HuH-7 (cell line): ENCODE results near the gene MRPS24.

ENCODE experiments used
- DNase-seq: peaks from one replicate; pipeline ENCODE4 v3.0.0; 2011; ENCODE audit warnings: low spot score

Gene MRPS24

DNA sequence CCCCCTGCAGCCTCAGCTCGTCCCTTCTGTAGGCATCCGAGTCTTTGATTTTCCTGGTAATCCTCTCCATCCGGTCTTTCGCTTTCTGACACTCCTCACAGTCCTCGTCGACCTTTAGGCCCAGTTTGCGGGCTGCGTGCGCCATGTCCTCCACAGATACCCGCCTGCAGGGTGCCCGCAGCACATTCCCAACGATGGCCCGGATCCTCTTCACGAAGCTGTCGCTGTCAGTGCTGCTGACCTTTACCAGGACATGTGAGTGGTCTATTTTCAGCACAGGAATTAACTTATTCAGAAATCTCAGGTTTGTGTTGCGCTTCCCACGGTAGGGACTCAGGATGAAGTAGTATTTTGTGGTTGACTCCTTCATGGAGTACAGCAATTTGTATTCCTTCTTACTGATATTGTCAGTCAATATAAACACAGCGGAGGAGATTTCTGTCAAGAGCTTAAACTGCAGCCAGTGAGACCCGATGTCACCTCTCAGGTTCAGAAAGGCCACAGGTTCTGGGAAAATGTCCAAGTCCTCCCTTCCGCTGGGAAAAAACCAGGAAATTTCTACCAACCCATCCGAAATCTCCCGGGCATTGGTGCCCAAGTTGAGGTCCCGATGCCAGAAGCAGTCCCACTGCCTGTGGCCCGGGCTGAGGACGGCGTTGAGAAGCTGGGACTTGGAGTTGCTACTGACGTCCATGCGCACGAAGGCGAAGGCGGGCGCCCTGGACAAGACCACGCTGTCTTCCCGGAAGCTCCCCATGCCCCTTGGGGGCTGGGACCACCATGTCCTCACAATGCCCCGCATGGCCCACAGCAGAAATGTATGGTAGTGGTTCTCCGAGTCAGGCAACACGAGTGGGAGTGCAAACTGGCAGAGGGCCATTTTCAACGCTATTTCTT lies 8.9 kb upstream of the MRPS24 start:
- no peak for DNase-seq

DNA sequence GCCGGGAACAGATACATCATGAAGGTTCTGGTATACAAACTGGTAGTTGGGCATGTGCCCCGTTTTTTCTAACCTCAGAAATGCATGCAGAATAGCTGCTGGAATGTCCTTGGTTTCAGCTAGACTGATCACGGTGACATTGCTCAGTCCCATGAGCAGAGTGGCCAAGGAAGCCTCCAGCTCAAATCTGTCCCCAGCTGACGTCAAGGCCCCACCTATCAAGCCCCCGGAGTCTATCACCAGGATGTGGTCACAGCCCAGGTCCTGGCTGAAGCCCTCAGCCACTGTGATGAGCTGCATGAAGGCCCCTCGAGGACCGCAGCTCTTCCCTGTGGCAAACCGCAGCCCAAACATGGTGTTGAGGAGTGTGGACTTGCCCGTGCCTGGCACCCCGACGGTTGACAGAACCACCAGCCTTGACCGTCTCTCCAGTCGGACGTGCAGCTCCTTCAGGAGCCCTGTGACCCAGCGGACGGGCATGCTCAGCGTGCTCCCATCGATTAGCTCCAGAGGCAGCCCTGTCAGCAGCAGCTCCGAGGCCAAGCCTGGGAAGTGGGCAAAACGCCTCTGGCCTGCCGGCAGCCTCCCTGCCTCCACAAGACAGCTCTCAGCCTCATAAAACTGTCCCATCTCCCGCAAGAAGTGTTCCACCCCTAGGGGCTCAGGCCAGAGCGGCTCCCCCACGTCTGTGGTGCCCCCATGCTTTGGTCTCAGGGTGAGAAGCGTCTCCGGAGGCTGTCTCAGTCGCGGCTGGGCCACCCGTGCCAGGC lies 7.8 kb upstream of the MRPS24 start:
- DNase-seq, result no peak

DNA sequence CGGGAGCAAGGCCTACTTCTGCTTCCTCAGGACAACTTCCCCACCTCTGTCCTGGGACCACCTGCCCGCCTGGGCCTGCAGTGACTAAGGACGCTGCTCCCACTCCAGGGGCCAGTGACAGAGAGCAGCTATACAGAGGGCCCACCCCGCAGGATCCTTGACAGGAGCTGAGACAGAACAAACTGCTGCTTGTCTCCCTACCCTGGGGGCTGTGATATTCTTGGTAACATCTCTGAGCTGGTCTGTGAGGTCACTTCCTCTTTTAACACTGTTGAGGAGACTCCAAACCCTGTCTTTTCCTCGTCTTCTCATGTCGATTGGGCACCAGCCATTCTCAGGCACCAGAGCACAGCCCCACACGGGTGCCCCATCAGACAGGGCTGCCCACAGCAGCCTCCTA lies 6.9 kb upstream of the MRPS24 start:
- DNase-seq, result no peak

DNA sequence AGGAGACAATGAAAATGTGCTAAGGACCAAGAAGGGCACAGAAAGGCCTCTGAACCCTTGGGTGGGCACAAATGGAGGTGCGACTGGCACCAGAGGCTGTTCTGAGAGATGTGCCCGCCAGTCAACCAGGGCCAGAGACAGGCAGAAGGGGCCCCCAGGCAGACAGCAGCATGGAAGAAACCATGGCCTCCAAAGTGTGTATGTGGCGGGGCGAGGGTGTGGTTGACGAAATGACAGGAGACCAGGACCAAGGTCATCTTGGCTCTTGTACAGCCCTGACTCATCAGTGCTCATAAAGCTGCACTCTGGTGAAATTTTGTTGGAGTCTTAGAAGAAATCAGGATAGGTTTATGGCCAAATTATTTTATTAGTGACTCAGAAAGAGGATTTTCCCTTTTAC lies 4.0 kb upstream of the MRPS24 start:
- DNase-seq, result no peak

DNA sequence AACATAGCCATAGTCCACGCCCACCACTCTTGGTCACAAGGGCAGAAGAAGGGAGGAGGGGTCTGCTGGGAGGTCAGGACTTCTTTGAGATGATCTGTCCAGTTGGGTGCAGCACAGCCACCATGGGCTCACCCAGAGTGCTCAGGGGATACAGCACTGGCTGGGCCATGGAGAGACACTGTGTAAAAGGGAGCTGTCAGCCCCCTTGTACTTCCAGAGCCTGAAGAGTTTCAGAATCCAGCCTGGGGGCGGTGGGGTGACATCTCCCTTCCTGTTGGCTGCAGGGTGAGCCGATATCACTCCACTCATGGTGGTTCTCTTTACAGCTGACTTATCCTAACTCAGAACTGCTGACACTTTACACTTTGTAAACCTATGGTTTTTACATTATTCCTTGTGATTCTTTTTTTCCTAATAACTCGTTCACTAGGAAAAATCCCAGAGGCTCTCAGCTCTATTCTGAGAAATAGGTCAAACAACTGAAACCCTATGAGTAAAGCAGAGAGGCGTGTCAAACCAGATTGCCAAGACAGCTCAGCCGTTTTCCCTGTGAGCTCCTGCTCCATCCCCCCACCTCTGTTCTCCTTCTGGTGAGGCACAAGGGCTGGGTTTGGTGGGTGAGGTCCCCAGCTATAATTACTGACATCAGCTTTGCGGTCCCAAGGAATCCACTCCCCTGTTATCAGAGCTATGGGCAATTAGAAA lies 3.2 kb upstream of the MRPS24 start:
- no peak for DNase-seq

DNA sequence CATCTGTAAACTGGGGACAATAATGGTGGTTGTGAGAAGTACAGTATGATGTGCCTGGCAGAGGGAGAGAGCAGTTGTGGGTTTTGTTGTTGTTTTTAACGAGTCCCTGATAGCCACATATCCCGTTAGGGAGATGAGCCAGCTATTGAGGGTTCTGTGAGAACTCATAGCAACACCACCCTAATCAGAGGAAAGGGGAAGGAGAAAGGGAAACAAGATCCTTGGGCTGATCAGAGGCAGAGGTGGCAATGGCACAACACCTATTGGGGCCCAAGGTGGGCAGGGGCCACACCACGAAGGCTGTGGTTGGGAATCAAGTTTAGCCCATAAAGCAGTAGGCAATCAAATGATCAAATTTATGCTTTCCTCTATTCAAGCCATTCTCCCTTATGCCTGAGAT lies 1.7 kb upstream of the MRPS24 start:
- DNase-seq, result no peak

DNA sequence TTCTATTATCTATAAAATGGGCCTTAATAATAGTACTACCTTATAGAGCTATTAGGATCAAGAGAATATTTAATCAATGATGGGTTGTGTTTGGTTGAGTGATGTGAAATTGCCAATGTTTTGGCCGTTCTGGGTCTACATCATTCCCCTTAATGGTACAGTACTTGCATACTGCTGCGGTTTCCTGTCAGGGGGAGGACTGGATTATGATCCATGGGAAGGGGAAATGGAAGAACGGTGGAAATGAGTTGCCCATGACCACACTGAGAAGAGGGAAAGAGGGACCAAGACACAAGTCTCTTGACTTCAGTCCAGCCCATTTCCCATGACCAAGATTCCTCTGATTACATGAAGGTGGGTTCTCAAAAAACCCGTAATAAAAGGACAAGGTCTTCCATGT lies 999 bp upstream of the MRPS24 start:
- DNase-seq, result no peak

DNA sequence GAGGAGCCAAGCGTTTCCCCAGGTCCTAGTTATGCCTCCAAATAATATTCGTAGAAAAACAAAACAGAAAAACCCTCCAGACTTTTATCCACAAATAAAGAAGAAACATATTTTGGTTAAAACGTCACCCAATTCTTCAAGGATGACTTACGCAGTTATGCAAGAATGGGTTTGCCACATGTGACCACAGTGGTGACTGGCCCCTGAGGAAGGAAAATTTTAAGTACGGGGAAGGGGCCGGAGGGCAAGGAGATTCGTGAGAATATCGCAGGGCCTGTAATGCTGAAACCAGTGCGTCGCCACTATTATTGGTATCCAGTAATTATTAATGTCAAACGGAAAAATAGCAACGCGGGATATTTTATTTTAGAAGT lies 537 bp upstream of the MRPS24 start:
- DNase-seq, result peak; percentile 30

DNA sequence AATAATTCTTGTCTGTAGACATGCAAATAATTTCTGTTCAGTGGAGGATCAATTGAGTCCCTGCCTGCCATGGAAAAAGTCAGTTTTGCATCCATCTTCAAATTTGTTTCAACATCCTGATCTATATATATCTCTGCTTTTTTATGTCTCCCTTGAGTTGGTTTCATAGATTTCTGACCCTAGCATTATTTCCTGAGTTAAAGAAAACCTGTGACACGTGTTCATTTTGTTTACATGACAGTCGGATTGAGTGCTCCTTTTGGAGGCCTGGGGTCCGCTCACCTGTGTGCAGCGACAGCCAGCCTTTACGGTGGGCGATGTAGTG lies 674 bp downstream of the MRPS24 start:
- no peak for DNase-seq

DNA sequence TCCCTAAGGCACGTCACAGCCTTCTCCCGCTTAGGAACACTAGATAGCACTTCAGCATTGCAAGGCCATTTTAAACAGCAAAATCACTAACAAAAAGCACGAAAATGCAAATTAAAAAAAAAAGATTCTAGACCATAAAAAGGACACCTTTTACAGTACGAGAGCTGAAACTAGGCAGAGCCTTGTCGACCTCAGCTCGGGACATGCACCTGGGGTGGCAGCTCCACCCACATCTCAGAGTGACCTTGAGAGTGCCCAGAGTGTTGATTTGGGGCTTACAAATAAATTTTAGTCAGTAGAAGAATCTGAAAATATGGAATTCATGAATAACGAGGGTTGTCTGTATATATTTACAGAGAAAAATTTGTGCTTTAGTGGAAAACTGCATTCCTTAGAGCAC lies 1.1 kb downstream of the MRPS24 start:
- no peak for DNase-seq

DNA sequence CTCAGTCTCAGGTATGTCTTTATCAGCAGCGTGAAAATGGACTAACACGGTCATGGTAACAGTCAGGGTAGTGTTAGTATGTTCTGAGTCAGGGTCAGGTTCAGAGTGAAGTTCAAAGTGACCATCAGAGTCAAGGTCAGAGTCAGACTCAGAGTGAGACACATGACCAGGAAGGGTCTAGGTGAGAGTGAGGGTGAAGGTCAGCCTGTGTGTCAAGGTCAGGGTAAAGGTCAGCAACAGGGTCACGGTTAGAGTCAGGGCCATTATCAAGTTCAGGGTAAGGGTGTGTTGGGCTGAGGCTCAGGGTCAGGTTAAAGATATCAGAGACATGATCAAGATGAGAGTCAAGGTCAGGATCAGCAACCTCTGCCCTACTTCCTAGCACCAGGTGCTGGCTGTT lies 4.0 kb downstream of the MRPS24 start:
- no peak for DNase-seq

DNA sequence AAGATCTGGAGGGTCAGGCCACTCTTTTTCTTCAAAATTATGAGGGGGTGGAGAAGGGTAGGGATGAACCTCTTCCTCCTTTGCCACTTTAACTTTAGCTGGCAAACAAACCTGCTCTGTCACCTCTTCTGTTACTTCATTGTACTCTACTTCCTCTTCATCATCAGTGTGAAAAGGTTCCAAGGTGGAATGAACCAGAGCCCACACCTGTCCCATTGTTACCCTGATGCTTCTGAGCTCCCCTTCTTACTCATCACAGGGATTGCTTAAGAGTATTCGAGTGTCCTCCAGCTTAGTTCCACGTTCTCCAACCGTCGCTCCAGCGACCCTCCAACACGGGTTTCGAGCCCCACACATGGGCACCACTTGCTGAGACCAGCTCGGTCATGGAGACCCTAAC lies 5.2 kb downstream of the MRPS24 start:
- DNase-seq, result no peak

DNA sequence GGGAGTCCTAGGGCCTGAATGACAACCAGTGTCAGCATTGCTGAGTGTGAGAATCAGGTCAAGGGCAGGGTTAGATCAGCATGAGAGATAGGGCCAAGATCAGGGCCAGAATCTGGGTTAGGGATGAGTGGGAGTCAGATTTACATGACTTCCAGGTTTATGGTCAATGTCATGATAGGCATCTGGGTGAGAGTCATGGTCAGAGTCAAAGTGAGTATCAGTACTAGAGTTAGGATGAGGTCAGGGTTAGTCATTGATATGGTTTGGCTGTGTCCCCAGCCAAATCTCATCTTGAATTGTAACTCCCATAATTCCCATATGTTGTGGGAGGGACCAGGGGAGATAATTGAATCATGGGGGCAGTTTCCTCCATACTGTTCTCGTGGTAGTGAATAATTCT lies 12.3 kb downstream of the MRPS24 start:
- no peak for DNase-seq

DNA sequence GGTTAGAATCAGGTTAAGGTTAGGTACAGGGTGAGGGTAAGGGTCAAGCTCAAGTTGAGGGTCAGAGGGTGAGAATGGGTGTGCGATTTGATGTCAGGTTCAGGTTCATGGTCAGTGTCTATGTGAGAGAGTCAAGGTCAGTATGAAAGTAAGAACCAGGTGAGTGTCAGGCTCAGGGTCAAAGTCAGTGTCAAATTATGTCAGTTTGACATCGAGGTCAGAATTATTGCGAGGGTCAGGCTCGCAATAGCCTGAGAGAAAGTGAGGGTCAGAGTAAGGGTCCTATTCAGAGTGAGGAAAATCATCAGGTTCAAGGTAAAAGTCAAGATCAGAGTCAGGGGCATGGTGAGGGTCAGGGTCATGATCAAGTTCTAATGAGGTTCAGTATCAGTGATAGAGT lies 13.0 kb downstream of the MRPS24 start:
- DNase-seq, result no peak

DNA sequence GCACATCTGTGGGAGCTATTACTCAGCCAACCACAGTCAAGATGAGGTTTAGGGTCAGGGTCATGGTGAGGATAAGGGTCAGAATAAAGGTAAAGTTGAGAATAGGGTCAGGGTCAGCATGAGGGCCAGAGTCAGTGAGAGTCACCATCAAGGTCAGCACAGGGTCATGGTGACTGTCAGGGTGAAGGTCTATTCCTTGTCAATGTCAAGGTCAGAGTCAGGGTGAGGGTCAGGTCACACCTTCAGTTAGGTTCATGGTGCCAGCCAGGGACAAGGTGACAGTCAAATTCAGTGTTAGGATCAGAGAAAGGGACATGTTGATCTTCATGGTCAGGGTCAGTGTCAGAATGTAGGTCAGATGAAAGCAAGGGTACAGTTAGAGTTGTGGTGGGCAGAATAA lies 14.1 kb downstream of the MRPS24 start:
- DNase-seq, result no peak

DNA sequence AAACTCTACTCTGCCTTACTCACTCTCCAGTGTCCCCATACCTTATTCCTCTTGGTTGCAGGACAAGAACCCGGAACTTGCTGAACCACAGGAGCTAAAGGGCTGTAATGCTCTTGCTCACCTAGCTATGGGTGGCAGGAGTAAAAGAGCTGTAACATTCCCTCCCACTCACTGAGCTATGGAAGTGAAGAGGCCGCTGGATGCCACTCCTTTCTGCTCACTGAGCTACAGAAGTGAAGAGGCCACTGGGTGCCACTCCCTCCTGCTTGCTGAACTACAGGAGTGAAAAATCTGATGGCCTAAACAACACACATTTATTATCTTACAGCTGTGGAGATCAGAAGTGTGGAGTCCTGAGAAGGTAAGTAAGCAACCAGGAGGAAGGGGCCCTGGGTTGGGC lies 17.5 kb downstream of the MRPS24 start:
- no peak for DNase-seq

DNA sequence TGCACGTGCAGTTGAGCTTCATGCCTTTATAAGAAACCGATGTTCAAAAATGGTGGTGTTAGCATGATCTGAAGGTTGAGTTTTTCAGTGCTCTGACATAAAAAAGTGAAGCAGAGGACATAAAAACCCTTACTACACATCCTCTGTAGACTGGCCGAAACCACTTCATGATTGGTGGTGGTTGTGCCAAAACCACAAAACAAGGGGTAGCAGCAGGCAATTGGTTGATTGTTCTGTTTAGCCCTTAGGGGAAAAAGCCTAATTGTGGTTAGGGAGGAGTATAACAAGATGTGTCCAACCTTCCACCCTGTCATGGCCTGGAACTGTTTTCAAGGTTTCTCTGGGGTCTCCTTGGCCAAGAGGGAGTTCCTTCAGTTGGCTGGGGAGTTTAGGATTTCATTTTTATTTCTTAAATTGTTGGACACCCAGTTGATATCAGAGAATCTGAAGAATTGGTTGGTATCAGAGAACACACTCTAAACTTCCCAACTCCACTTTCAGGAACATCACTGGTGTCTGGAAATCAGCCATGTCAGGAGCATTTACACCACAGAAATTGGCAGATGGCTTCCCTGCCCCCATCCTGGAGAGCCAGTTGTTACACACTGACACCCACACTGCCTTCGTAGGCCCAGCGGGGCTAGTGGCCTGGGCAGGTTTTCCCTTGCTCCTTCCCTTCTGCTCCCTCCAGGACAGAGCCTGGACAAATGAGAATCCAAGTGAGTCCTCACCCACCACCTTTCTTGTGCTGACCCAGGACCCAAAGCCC lies 18.8 kb downstream of the MRPS24 start:
- DNase-seq, result no peak

DNA sequence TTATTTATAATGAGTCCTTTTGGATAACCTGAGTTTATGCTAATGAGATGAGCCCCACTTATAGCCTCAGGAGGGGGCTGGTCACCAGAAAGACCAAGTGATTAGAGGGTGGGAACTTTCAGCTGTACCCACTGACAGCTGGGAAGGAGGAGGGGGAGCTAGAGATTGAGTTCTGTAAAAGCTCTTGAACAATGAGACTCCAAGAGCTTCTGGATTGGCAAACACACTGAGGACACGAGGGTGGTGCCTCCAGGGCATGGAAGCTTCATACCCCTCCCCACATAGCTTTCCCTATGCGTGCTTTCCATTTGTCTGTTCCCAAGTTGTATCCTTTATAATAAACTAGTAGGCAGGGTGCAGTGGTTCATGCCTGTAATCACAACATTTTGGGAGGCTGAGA lies 20.3 kb downstream of the MRPS24 start:
- DNase-seq, result no peak

DNA sequence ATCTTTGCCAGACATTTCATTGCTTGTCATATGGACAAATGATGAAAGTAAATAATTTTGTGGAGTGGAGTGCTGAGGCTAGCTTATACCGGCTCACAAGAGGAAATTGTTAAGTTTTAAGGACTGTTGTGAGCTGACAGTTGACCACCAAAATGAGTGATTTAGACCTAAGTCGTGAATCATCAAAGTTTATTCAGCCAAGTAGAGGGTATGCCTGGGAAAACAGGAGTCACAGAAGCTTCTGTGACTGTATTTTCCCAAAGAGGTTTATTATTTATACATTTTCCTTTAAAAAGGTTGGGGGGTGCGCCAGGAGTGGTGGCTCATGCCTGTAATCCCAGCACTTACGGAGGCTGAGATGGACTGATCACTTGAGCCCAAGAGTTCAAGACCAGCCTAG lies 21.8 kb downstream of the MRPS24 start:
- DNase-seq, result no peak

DNA sequence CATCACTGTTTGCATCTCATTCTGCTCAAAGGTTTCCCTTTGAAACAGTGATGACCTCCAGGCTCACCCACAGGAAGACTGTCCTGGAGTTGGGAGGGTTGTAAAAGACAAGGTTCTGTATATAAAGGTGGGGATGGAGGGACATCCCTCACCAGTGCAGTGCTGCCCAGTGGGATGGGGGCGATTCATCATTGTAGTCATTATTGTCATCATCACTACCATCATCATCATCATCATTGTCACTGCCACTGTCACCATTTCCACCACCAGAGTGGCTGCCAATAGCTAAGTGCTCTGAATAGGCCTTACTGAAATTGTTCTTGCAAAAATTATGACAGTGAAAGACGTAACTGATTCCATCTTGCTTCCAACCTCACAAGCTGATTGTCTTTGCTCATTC lies 24.7 kb downstream of the MRPS24 start:
- no peak for DNase-seq

DNA sequence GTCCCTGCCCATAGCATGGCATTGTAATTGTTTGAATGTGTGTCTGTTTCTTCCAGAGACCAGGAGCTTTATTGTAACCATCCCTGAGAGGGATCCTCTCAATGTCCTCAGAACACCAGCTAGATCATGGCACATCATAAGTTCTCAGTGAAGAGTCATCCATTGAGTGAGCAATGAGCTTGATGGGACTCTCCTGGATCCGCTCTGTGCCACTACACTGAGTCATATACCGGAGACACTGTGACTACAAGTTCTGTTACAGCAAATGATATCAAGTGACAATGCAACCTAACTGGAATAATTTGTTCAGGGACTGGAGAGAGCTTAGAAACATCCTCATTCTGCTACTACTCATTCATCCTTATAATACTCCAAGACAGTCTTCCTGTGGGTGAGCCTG lies 25.1 kb downstream of the MRPS24 start:
- no peak for DNase-seq

DNA sequence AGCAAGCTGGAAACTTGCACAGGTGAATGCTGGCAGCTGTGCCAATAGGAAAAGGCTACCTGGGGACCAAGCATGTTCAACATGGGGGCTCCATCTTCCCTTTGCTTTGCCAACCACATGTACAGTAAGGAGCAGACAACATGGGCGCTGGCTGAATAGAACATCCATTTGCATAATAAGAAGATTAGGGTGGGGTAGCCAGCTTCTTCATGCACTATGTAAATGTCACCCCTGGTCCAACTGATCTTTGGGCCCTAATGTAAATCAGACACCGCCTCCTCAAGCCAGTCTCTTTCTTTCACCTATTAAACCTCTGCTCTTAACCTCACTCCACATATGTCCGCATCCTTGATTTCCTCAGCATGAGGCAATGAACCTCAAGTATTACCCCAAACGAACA lies 26.0 kb downstream of the MRPS24 start:
- no peak for DNase-seq
